WTC11 (cell line): ENCODE results near the gene ZBTB20.

Source experiments
- ATF1 ChIP-seq: sonication (generic); formaldehyde crosslinking; IDR thresholded peaks from 2 replicates; pipeline ENCODE4 v1.8.1; 2023; ENCODE audit warnings: mild to moderate bottlenecking, moderate library complexity, missing genetic modification reagents
- ESRRA ChIP-seq: sonication (generic); formaldehyde crosslinking; IDR thresholded peaks from 2 replicates; pipeline ENCODE4 v1.8.1; 2022; ENCODE audit warnings: mild to moderate bottlenecking, missing genetic modification reagents, borderline replicate concordance
- MXD4 ChIP-seq: fragments of 250-450 bp; sonication (Bioruptor Pico); IDR thresholded peaks from 2 replicates; pipeline ENCODE4 v1.8.0; 2021; ENCODE audit warnings: mild to moderate bottlenecking, moderate library complexity, borderline replicate concordance
- RORB ChIP-seq: fragments of 250-450 bp; sonication (Bioruptor Pico); IDR thresholded peaks from 2 replicates; pipeline ENCODE4 v1.9.0; 2021; ENCODE audit warnings: mild to moderate bottlenecking
- SMAD4 ChIP-seq: sonication (generic); formaldehyde crosslinking; IDR thresholded peaks from 2 replicates; pipeline ENCODE4 v1.8.0; 2022; ENCODE audit warnings: mild to moderate bottlenecking, missing genetic modification reagents
- TF ChIP-seq, protein P1 (sequence below): fragments of 200-600 bp; IDR thresholded peaks from 2 replicates; pipeline ENCODE4 v1.8.0; 2022; ENCODE audit warnings: antibody characterized with exemption
- TF ChIP-seq, protein P2 (sequence below): sonication (generic); formaldehyde crosslinking; IDR thresholded peaks from 2 replicates; pipeline ENCODE4 v1.8.0; 2022; ENCODE audit warnings: mild to moderate bottlenecking, missing genetic modification reagents
- TF ChIP-seq, protein P3 (sequence below): fragments of 250-450 bp; sonication (Bioruptor Pico); IDR thresholded peaks from 2 replicates; pipeline ENCODE4 v1.9.0; 2021; ENCODE audit warnings: mild to moderate bottlenecking
- TF ChIP-seq, protein P4 (sequence below): sonication (generic); formaldehyde crosslinking; IDR thresholded peaks from 2 replicates; pipeline ENCODE4 v1.8.0; 2022; ENCODE audit warnings: mild to moderate bottlenecking, missing genetic modification reagents

DNA sequence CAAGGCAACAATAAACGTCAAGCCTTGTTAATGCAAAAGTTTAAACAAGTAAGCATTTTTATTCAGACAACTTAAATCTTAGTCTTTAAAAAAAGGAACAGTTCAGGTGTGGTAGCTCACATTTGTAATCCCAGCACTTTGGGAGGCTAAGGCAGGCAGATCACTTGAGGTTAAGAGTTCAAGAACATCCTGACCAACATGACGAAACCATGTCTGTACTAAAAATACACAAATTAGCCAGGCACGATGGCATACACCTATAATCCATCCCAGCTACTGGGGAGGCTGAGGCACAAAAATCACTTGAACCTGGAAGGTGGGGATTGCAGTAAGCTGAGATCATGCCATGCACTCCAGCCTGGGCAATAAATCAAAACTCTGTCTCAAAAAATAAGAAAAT is 19.9 kb downstream of the ZBTB20 start:
- no peak for TF ChIP-seq SMAD4
- TF ChIP-seq, protein P1, sequence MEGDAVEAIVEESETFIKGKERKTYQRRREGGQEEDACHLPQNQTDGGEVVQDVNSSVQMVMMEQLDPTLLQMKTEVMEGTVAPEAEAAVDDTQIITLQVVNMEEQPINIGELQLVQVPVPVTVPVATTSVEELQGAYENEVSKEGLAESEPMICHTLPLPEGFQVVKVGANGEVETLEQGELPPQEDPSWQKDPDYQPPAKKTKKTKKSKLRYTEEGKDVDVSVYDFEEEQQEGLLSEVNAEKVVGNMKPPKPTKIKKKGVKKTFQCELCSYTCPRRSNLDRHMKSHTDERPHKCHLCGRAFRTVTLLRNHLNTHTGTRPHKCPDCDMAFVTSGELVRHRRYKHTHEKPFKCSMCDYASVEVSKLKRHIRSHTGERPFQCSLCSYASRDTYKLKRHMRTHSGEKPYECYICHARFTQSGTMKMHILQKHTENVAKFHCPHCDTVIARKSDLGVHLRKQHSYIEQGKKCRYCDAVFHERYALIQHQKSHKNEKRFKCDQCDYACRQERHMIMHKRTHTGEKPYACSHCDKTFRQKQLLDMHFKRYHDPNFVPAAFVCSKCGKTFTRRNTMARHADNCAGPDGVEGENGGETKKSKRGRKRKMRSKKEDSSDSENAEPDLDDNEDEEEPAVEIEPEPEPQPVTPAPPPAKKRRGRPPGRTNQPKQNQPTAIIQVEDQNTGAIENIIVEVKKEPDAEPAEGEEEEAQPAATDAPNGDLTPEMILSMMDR = no peak
- TF ChIP-seq, protein P2, sequence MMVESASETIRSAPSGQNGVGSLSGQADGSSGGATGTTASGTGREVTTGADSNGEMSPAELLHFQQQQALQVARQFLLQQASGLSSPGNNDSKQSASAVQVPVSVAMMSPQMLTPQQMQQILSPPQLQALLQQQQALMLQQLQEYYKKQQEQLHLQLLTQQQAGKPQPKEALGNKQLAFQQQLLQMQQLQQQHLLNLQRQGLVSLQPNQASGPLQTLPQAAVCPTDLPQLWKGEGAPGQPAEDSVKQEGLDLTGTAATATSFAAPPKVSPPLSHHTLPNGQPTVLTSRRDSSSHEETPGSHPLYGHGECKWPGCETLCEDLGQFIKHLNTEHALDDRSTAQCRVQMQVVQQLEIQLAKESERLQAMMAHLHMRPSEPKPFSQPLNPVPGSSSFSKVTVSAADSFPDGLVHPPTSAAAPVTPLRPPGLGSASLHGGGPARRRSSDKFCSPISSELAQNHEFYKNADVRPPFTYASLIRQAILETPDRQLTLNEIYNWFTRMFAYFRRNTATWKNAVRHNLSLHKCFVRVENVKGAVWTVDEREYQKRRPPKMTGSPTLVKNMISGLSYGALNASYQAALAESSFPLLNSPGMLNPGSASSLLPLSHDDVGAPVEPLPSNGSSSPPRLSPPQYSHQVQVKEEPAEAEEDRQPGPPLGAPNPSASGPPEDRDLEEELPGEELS (CRISPR knock-in tag) = no peak
- TF ChIP-seq MXD4 (CRISPR knock-in tag) = no peak
- no peak for TF ChIP-seq ATF1 (CRISPR knock-in tag)
- TF ChIP-seq RORB (CRISPR knock-in tag) = no peak
- TF ChIP-seq ESRRA (CRISPR knock-in tag) = no peak
- TF ChIP-seq, protein P3, sequence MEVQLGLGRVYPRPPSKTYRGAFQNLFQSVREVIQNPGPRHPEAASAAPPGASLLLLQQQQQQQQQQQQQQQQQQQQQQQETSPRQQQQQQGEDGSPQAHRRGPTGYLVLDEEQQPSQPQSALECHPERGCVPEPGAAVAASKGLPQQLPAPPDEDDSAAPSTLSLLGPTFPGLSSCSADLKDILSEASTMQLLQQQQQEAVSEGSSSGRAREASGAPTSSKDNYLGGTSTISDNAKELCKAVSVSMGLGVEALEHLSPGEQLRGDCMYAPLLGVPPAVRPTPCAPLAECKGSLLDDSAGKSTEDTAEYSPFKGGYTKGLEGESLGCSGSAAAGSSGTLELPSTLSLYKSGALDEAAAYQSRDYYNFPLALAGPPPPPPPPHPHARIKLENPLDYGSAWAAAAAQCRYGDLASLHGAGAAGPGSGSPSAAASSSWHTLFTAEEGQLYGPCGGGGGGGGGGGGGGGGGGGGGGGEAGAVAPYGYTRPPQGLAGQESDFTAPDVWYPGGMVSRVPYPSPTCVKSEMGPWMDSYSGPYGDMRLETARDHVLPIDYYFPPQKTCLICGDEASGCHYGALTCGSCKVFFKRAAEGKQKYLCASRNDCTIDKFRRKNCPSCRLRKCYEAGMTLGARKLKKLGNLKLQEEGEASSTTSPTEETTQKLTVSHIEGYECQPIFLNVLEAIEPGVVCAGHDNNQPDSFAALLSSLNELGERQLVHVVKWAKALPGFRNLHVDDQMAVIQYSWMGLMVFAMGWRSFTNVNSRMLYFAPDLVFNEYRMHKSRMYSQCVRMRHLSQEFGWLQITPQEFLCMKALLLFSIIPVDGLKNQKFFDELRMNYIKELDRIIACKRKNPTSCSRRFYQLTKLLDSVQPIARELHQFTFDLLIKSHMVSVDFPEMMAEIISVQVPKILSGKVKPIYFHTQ = no peak
- TF ChIP-seq, protein P4, sequence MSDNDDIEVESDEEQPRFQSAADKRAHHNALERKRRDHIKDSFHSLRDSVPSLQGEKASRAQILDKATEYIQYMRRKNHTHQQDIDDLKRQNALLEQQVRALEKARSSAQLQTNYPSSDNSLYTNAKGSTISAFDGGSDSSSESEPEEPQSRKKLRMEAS = no peak
